Stimulated activated CD4-positive, alpha-beta T cell treated with anti-CD3 and anti-CD28 coated beads, Interleukin-2, amount 100 ng/mL, for 24 hours (primary cell): ENCODE measurements around the gene FOSL2.

ENCODE experiments used
- DNase-seq, 2 donors: peaks; one replicate each; pipeline ENCODE4 v3.0.0-alpha.2; 2020

FOSL2 gene

GRCh38 chr2:28397043-28397381, 4.4 kb downstream of the FOSL2 start:
- DNase-seq = no peak

GRCh38 chr2:28398101-28398834, 5.6 kb downstream of the FOSL2 start:
- DNase-seq = peak in 1 of 2 donors; percentile 44

GRCh38 chr2:28399289-28399688, 6.6 kb downstream of the FOSL2 start:
- DNase-seq = no peak

- DNase-seq = no peak
Observed at GRCh38 chr2:28399956-28400355, 7.3 kb downstream of the FOSL2 start.

- DNase-seq = no peak
Observed at GRCh38 chr2:28400419-28400818, 7.8 kb downstream of the FOSL2 start.

DNA sequence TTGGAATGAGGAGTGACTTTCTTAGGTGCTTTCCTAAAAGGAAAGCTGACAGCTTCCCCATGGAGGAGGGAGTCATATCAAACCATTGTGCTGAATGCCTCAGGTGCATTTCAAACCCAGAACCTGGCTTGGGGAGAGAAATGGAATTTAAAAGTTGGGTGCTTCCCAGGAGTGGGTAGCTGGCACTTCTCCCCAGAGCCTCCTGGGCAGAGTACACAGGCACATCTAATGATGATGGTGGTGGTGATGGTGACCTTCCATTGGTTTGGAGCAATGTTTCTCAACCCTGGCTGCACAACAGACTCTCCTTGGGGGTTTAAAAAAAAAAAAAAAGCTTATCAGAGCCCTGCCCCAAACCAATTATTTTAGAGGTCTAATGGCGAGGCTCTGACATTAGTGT, 8.3 kb downstream of the FOSL2 start:
- no peak for DNase-seq

- DNase-seq = no peak
Observed at GRCh38 chr2:28401411-28401810, 8.8 kb downstream of the FOSL2 start.

DNA sequence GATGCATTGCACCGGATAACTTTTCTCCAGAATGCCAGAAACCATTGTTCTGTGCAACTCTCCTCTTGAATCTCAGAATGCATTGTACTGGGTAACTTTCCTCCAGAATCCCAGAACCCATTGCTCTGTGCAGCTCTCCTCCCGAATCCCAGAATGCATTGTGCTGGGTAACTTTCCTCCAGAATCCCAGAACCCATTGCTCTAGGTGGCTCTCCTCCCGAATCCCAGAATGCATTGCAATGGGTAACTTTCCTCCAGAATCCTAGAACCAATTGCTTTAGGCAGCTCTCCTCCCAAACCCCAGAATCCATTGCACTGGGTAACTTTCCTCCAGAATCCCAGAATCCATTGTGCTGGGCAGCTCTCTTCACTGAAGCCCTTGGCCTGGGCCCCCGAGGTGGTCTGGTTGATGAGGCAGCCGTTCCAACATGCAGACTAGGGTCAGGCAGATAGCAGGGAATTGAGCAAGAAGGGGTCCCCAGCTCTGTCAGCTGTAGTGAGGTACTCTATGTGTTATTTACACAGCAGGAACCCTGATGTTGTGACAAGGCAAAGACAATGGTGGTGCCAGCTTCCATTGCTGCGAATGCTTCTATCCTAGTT, 9.4 kb downstream of the FOSL2 start:
- DNase-seq = no peak

- no peak for DNase-seq
Observed at GRCh38 chr2:28403370-28403956, 10.8 kb downstream of the FOSL2 start.

DNA sequence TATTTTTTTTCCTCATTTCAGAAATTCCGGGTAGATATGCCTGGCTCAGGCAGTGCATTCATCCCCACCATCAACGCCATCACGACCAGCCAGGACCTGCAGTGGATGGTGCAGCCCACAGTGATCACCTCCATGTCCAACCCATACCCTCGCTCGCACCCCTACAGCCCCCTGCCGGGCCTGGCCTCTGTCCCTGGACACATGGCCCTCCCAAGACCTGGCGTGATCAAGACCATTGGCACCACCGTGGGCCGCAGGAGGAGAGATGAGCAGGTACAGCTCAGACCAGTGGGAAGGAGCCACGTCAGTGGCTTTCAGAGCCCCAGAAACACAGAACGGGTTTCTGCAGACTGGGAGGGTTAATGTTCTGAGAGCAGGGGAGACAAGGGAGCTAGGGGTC, 11.4 kb downstream of the FOSL2 start:
- no peak for DNase-seq

DNA sequence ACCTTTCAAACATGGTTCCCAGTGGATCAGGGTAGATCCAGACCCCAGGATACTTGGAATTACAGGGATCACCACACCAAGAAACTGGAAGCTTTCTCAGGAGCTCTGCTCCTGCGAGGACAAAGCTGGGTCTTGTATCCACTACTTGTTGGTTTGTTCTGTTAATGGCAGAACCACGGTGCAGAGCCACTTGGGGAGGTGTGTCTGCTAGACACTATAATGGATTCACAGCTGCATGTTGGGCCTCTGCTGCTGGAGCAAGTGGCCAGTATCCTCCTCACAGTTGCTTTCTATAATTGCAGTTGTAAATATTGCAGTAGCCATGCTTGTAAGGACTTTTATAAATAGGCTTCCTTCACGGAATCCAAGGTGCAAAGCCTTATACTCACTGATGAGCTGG, 12.9 kb downstream of the FOSL2 start:
- no peak for DNase-seq

DNA sequence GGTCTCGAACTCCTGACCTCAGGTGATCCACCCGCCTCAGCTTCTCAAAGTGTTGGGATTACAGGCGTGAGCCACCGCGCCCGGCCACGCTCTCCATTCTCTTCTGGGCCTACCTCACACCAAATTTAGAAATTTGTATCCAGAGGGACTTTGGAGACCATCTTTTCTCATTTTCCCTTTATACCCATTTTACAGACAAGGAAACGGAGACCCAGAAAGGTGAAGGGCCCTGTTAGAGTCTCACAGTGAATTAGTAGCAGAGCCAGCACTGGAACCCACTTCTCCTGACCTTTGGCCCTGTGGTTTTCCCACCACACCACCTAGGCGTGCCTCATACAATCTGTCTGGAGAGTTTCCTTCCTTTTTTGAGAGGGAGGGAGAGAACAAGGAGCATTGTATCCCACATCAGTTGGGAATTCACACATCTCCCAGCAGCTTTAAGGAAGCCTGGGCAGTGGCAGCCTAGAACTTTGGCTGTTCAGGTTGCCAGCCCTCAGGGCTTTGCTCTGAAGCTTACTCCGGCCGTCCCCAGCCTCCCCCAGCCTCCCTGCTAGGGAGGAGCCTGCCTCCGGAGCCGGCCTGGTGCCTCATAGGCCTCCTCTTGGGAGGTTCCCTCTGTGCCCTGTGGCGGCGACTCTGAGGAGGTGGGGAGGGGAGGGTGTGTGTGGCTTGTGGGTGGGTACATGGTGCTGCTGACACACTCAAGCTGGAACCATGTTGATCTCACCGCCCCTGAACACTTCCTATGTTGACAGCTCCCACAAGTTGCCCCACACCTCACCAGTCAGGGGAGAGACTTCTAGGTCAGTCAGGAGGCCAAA, 13.8 kb downstream of the FOSL2 start:
- peak; percentile 50 to 54 for DNase-seq

DNA sequence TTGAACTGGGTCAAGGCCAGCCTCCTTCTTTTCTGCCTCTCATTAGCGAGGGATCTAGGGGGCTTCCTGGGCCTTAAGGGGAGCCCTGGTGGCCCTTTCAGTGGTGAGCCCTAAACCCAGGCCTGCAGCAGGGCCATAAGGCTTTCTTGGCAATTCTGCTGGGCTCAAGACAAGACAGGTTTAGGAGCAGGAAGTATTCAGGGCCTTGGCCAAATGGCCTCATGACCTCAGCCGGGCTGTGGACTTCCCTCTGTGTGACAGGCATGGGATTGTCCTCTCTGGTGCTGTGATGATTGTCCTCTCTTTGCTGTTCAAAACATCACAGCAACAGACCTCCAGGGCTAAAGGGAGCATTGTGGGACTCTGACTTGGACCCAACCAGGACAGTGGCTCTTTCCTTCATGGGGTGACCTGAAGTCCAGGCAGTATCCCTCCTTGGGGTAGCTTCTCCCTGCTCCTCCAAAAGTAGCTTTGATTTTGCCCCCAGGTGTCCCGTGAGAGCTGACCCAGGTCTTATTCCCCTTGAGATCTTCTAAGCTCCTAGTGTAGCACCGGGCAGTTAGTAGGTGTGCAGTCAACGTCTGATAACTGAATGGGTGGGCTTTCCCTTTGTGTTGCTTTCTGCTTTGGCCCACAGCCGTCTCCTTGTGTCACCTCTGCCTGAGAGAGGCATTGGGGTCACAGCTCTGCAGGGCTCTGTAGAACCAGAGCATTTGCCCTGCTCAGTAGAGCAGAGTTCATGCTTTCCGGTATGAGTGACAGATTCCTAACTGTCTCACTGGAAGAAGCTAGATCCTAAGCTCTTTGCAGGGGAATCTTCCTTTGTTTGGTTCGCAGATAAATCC, 14.7 kb downstream of the FOSL2 start:
- no peak for DNase-seq

GRCh38 chr2:28407976-28408690, 15.5 kb downstream of the FOSL2 start:
- no peak for DNase-seq

GRCh38 chr2:28408764-28409599, 16.3 kb downstream of the FOSL2 start:
- peak; percentile 66 to 72 for DNase-seq

DNA sequence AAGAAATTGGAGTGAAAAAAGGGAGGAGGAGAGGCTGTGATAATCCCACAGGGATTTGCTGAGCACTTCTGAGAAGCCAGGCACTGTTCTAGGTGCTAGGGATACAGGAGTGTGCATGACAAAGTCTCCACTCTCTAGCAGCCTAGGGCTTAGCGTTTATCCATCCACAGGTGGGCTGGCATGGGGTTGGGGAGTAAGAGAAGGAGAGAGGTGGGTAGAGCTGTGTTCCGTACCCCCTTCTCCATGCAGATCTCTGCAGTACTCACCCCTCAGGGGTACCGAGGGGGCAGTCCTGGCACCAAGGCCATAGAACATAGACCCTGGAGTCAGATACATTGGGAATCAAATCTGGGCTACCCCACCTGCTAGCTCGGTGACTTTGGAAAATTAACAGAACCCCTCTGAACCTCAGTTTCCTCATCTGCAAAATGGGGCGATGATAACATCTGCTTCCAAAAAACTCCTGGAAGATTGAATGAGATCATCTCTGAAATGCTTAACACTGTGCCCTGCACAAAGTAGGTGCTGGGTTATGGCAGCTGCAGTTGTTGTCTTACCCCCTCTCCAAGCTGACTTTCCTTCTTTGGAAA, 18.6 kb downstream of the FOSL2 start:
- no peak for DNase-seq

GRCh38 chr2:28411956-28412609, 19.4 kb downstream of the FOSL2 start:
- no peak for DNase-seq

DNA sequence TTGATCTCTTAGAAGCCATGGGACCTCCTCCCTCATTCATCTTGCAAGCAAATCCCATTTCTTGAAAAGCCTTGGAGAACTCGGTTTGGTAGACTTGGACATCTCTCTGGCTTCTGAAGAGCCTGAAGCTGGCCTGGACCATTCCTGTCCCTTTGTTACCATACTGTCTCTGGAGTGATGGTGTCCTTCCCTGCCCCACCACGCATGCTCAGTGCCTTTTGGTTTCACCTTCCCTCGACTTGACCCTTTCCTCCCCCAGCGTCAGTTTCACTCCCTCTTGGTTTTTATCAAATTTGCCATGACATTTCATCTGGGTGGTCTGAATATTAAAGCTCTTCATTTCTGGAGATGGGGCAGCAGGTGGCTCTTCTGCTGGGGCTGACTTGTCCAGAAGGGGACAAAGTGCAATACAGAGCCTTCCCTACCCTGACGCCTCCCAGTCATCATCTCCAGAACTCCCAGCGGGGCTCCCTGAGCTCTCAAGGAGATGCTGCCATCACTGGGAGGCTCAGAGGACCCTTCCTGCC, 20.0 kb downstream of the FOSL2 start:
- no peak for DNase-seq

DNA sequence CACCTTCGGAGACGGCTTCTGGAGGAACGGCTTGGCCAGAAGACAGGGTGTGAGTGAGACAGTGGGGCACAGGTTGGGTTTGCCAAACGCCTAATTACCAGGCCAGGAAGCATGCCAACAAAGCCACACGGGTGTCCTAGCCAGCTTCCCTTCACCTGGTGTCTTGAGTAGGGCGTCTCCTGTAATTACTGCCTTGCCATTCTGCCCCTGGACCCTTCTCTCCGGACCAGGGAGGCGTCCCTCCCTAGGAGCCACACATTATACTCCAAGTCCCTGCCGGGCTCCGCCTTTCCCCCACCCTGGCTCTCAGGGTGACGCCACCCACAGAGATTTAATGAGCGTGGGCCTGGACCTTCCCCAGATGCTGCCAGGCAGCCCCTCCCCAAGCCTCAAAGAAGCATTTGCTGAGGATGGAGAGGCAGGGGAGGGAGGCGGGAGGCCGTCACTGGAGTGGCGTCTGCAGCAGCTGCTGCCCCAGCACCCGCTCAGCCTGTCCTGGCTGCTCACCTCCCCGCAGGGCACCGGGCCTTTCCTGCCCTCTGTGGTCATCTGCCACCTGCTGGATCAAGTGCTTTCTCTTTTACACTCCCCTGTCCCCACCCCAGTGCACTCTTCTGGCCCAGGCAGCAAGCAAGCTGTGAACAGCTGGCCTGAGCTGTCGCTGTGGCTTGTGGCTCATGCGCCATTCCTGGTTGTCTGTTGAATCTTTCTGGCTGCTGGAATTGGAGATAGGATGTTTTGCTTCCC, 20.7 kb downstream of the FOSL2 start:
- no peak for DNase-seq
